Esophagus mucosa (tissue), 1 donor: ENCODE results near the gene TENM3. TPM values are rescaled to one million over a fixed set of nuclear protein-coding genes. Genes with fewer than 3 reads are reported as not detected.

ENCODE experiments used
- ATAC-seq: fragments of 200-7000 bp; cut with Tn5 transposase; one replicate; pipeline ENCODE4 v1.9.1; 2020
- total RNA-seq: library from RNA; stranded (reverse); gene quantifications from one replicate; pipeline ENCODE4 v1.2.4, GENCODE V29; 2023
- donor health status: DM: yes; HTN: yes; CAD: no.

TENM3 gene
- total RNA-seq, 1 donor from 2014 or later = 3.6 TPM

- no peak for ATAC-seq
These were observed 582.6 kb downstream of the TENM3 start for GRCh38 chr4:182825786-182826185.

GRCh38 chr4:182826391-182826790 lies 583.2 kb downstream of the TENM3 start:
- ATAC-seq = peak; percentile 47

- peak; percentile 36 for ATAC-seq
These were observed 584.0 kb downstream of the TENM3 start for GRCh38 chr4:182827166-182827565.

GRCh38 chr4:182827954-182828353 lies 584.8 kb downstream of the TENM3 start:
- ATAC-seq = no peak

GRCh38 chr4:182828360-182829025 lies 585.3 kb downstream of the TENM3 start:
- no peak for ATAC-seq

- no peak for ATAC-seq
These were observed 586.0 kb downstream of the TENM3 start for GRCh38 chr4:182829196-182829595.

GRCh38 chr4:182831376-182831775 lies 588.2 kb downstream of the TENM3 start:
- ATAC-seq = no peak

- no peak for ATAC-seq
These were observed 589.3 kb downstream of the TENM3 start for GRCh38 chr4:182832352-182833120.

- ATAC-seq = no peak
These were observed 592.0 kb downstream of the TENM3 start for GRCh38 chr4:182835006-182835740.

GRCh38 chr4:182837831-182838230 lies 594.6 kb downstream of the TENM3 start:
- no peak for ATAC-seq

GRCh38 chr4:182838535-182838934 lies 595.3 kb downstream of the TENM3 start:
- ATAC-seq = no peak

- no peak for ATAC-seq
These were observed 596.1 kb downstream of the TENM3 start for GRCh38 chr4:182839256-182839655.

GRCh38 chr4:182840108-182840507 lies 596.9 kb downstream of the TENM3 start:
- no peak for ATAC-seq

- no peak for ATAC-seq
These were observed 599.0 kb downstream of the TENM3 start for GRCh38 chr4:182842104-182842600.

- ATAC-seq = no peak
These were observed 599.7 kb downstream of the TENM3 start for GRCh38 chr4:182842759-182843390.

GRCh38 chr4:182843808-182844325 lies 600.7 kb downstream of the TENM3 start:
- peak; percentile 67 for ATAC-seq

- ATAC-seq = peak; percentile 81
These were observed 602.4 kb downstream of the TENM3 start for GRCh38 chr4:182845618-182846017.

GRCh38 chr4:182846036-182846435 lies 602.8 kb downstream of the TENM3 start:
- no peak for ATAC-seq

GRCh38 chr4:182847576-182848450 lies 604.6 kb downstream of the TENM3 start:
- peak; percentile 76 for ATAC-seq

- ATAC-seq = no peak
These were observed 605.5 kb downstream of the TENM3 start for GRCh38 chr4:182848685-182849084.
